PC-3 (cell line): ENCODE results near the gene SLC4A5. TPM values are rescaled to one million over a fixed set of nuclear protein-coding genes. Genes with fewer than 3 reads are reported as not detected.

ENCODE experiments used
- ATAC-seq: fragments of 200-7000 bp; cut with Tn5 transposase; 2 replicates; pipeline ENCODE4 v1.9.1; 2020; ENCODE audit warnings: mild to moderate bottlenecking, moderate library complexity
- BruUV-seq: library from RNA; stranded (reverse); fragments of 400-500 nt; replicated peaks from 2 replicates; lab custom pipeline; 2021; lab: Mats Ljungman, UMichigan
- CTCF ChIA-PET: fragments of 300-600 bp; sonication (Branson Sonifier 250); formaldehyde crosslinking; loops from one replicate; lab custom pipeline; 2022; ENCODE audit warnings: antibody characterized with exemption; lab: Charles Lee
- POLR2A ChIA-PET: fragments of 300-600 bp; sonication (Branson Sonifier 250); formaldehyde crosslinking; loops from one replicate; lab custom pipeline; 2022; ENCODE audit warnings: antibody characterized with exemption; ENCODE audit not compliant: unreplicated experiment; lab: Charles Lee
- DNase-seq: peaks from one replicate; pipeline ENCODE4 v3.0.0-alpha.2; 2015
- H2AFZ ChIP-seq: fragments of 300-600 bp; sonication (generic); 2 replicates; pipeline ENCODE4 v1.6.0; 2016; ENCODE audit warnings: antibody characterized with exemption, low read length
- H3F3A ChIP-seq: fragments of 300-600 bp; sonication (generic); one replicate; pipeline ENCODE4 v1.6.0; 2017; ENCODE audit warnings: antibody characterized with exemption, low read length, control low read depth, mild to moderate bottlenecking; ENCODE audit not compliant: unreplicated experiment
- H3K27ac ChIP-seq: fragments of 300-600 bp; sonication (generic); 2 replicates; pipeline ENCODE4 v1.5.1; 2016; ENCODE audit warnings: mild to moderate bottlenecking, low read length
- H3K27me3 ChIP-seq: fragments of 300-600 bp; sonication (generic); 2 replicates; pipeline ENCODE4 v1.6.1; 2016; ENCODE audit warnings: low read length, mixed read lengths
- H3K36me3 ChIP-seq: fragments of 300-600 bp; sonication (generic); 2 replicates; pipeline ENCODE4 v1.6.1; 2016; ENCODE audit warnings: low read depth, mixed run types, low read length, mixed read lengths
- H3K4me1 ChIP-seq: fragments of 300-600 bp; sonication (generic); 2 replicates; pipeline ENCODE4 v1.5.1; 2016; ENCODE audit warnings: low read length; ENCODE audit not compliant: insufficient read depth
- H3K4me2 ChIP-seq: fragments of 300-600 bp; sonication (generic); 2 replicates; pipeline ENCODE4 v1.6.0; 2016; ENCODE audit warnings: low read length
- H3K4me3 ChIP-seq: fragments of 300-600 bp; sonication (generic); 2 replicates; pipeline ENCODE4 v1.5.1; 2016; ENCODE audit warnings: mild to moderate bottlenecking, low read length, mixed read lengths
- H3K79me2 ChIP-seq: fragments of 300-600 bp; sonication (generic); 2 replicates; pipeline ENCODE4 v1.6.1; 2017; ENCODE audit warnings: low read length, mixed read lengths
- H3K9ac ChIP-seq: fragments of 300-600 bp; sonication (generic); 2 replicates; pipeline ENCODE4 v1.6.0; 2016; ENCODE audit warnings: mild to moderate bottlenecking, low read length
- H3K9me2 ChIP-seq: fragments of 300-600 bp; sonication (generic); replicated peaks from 2 replicates; pipeline ENCODE4 v1.6.1; 2016; ENCODE audit warnings: mixed run types, low read length, mixed read lengths
- H3K9me3 ChIP-seq: fragments of 300-600 bp; sonication (generic); 2 replicates; pipeline ENCODE4 v1.6.1; 2016; ENCODE audit warnings: low read length, mixed read lengths
- H4K20me1 ChIP-seq: fragments of 300-600 bp; sonication (generic); 2 replicates; pipeline ENCODE4 v1.6.1; 2016; ENCODE audit warnings: low read length, mixed read lengths
- EZH2 ChIP-seq: fragments of 300-600 bp; sonication (generic); IDR thresholded peaks from one replicate; pipeline ENCODE4 v1.6.1; 2017; ENCODE audit warnings: antibody characterized with exemption, mild to moderate bottlenecking, low read length; ENCODE audit not compliant: unreplicated experiment
- EZH2phosphoT487 ChIP-seq: fragments of 300-600 bp; sonication (generic); IDR thresholded peaks from 2 replicates; pipeline ENCODE4 v1.6.1; 2018; ENCODE audit warnings: mild to moderate bottlenecking, antibody characterized with exemption, low read length, borderline replicate concordance
- intact Hi-C: fragments of 100-400 bp; cut with micrococcal nuclease; formaldehyde crosslinking; loops from 2 replicates; pipeline ENCODE4 v1.9.0; 2023
- total RNA-seq: library from RNA; depleted of rRNA; stranded (reverse); fragments of >200 nt; gene quantifications from 2 replicates; pipeline ENCODE4 v1.2.3, GENCODE V29; 2014
- TF ChIP-seq, protein P1 (sequence below): fragments of 300-600 bp; sonication (generic); conservative IDR thresholded peaks from 2 replicates; pipeline ENCODE4 v1.5.1; 2017; ENCODE audit warnings: antibody characterized with exemption, low read depth, mild to moderate bottlenecking, low read length

SLC4A5 gene
- total RNA-seq, 1 experiment from 2014 or later = 2.4 TPM

DNA sequence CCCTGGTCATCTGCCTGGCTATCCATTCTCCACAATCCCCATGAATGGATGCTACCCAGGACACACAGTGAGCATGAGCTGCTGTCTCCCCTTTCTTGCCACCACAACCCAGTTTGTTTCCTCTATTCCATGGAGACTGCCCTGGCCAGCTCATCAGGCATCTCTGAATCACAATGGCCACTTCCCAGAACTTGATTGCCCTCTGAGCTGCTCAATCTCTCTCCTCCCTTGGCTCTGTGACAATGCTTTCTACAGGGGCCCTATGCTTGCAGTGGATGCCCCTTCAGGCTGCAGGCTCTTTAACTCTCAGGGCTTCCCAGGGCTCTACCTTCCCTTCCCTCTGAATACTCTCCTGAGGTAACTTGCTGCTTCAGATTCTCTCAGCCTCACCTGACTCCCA is 14.4 kb upstream of the SLC4A5 start:
- Histone ChIP-seq H3K9ac (no peak overlapping the region), H3F3A (no peaks in the 10 kb centered on the region), H3K4me2 (no peak overlapping the region), H3K4me1 (no peaks in the 10 kb centered on the region), H3K36me3 (peaks cover 24% of the 10 kb centered on the region; the same call in 1 of the 2 replicates), H3K27ac (no peak overlapping the region), H4K20me1 (no peaks in the 10 kb centered on the region), H3K9me2 (no peaks in the 10 kb centered on the region), H3K9me3 (no peaks in the 10 kb centered on the region), H3K27me3 (no peaks in the 10 kb centered on the region), H3K4me3 (no peak overlapping the region), H2AFZ (no peak overlapping the region), H3K79me2 (no peaks in the 10 kb centered on the region)
- DNase-seq = no peak
- ChIA-PET POLR2A (no interaction called here), CTCF (no interaction called here)
- BruUV-seq = no TSS peak
- intact Hi-C loops = no loop called here
- ATAC-seq = no peak
- TF ChIP-seq EZH2phosphoT487 = no peak
- TF ChIP-seq EZH2 = no peak
- TF ChIP-seq, protein P1, sequence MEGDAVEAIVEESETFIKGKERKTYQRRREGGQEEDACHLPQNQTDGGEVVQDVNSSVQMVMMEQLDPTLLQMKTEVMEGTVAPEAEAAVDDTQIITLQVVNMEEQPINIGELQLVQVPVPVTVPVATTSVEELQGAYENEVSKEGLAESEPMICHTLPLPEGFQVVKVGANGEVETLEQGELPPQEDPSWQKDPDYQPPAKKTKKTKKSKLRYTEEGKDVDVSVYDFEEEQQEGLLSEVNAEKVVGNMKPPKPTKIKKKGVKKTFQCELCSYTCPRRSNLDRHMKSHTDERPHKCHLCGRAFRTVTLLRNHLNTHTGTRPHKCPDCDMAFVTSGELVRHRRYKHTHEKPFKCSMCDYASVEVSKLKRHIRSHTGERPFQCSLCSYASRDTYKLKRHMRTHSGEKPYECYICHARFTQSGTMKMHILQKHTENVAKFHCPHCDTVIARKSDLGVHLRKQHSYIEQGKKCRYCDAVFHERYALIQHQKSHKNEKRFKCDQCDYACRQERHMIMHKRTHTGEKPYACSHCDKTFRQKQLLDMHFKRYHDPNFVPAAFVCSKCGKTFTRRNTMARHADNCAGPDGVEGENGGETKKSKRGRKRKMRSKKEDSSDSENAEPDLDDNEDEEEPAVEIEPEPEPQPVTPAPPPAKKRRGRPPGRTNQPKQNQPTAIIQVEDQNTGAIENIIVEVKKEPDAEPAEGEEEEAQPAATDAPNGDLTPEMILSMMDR = no peak

DNA sequence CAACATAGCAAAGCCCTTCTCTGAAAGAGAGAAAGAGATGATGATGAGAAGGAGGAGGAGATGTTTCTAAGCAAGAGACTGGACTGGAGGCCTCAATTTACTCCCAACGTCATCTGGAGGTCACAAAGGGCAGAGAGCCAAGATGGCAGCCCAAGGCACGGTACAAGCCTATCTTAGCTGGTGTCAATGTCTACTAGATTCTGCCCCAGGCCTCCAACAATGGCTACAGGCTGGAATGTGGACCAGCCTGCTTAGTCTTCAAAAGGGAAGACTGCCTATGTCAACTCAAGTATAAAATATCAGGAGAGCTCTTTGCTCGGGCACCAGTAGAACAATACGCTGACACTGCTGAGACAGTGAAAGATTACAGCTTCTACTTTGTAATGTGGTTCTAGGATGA is 6.7 kb upstream of the SLC4A5 start:
- TF ChIP-seq, protein P1 = no peak
- no peak for TF ChIP-seq EZH2phosphoT487
- no peak for TF ChIP-seq EZH2
- ChIA-PET POLR2A (no interaction called here), CTCF (no interaction called here)
- H3K9me2 ChIP-seq = no peaks in the 10 kb centered on the region; the same call in 1 of the 2 replicates
- H3K4me2 ChIP-seq = no peak overlapping the region
- no peaks in the 10 kb centered on the region for H3K36me3 ChIP-seq
- H3K4me3 ChIP-seq = no peak overlapping the region
- no peaks in the 10 kb centered on the region for H3K27me3 ChIP-seq
- no peak overlapping the region for H2AFZ ChIP-seq
- H3K79me2 ChIP-seq = no peaks in the 10 kb centered on the region
- H3F3A ChIP-seq = no peaks in the 10 kb centered on the region
- no peak overlapping the region for H3K27ac ChIP-seq
- intact Hi-C loops = no loop called here
- no TSS peak for BruUV-seq
- H3K9me3 ChIP-seq = no peaks in the 10 kb centered on the region
- ATAC-seq = no peak
- H4K20me1 ChIP-seq = no peaks in the 10 kb centered on the region
- no peak for DNase-seq
- no peak overlapping the region for H3K9ac ChIP-seq
- no peaks in the 10 kb centered on the region for H3K4me1 ChIP-seq

DNA sequence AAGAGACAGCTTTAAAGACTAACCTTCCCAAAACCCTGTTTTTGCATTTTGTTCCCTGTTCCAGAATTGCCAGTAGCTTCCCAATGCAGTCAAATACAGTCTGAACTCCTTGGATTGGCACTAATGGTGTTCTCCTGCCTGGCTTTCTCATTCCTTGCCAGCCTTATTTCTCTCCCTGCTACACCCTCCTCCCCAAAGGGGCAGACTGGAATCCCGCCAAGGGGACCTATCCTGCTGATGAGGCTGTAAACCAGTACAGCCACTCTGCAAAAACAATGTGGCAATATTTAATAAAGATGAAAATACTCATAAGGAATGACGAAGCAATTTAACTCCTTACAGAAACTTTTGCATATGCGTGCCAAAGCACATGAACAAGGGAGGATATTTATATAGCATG is 4.5 kb upstream of the SLC4A5 start:
- no TSS peak for BruUV-seq
- intact Hi-C loops = no loop called here
- ChIA-PET CTCF (no interaction called here), POLR2A (interaction anchor here (0.6 kb wide), 1 partner anchor 148 kb away, joined by 3 read pairs; no protein-coding TSS in a partner anchor)
- Histone ChIP-seq H3K36me3 (no peaks in the 10 kb centered on the region), H2AFZ (no peak overlapping the region), H3K9ac (no peak overlapping the region), H3K4me3 (no peak overlapping the region), H3K9me3 (no peaks in the 10 kb centered on the region), H3K27me3 (no peaks in the 10 kb centered on the region), H3K4me1 (no peaks in the 10 kb centered on the region), H3K9me2 (no peaks in the 10 kb centered on the region; the same call in 1 of the 2 replicates), H3F3A (no peaks in the 10 kb centered on the region), H3K79me2 (no peaks in the 10 kb centered on the region), H3K27ac (no peak overlapping the region), H4K20me1 (no peaks in the 10 kb centered on the region), H3K4me2 (no peak overlapping the region)
- TF ChIP-seq, protein P1 = no peak
- TF ChIP-seq EZH2phosphoT487 = no peak
- no peak for TF ChIP-seq EZH2
- no peak for DNase-seq
- ATAC-seq = no peak
